ENCODE data around the gene ATAT1.

GRCh38 chr6:30600451-30600961 is 26.2 kb upstream of the ATAT1 start:
- no peak for TF ChIP-seq EP300 (IDR thresholded peaks at IDR 0.05)
- no peak for TF ChIP-seq CTCF (IDR thresholded peaks at IDR 0.05)
- TF ChIP-seq POLR2A (IDR thresholded peaks at IDR 0.05) = no peak

All from suprapubic skin (tissue), 3 donors.